K562 (cell line): ENCODE data around the gene HOXC10. TPM values are rescaled to one million over a fixed set of nuclear protein-coding genes. Genes with fewer than 3 reads are reported as not detected.

Experiments
- ARID3B ChIP-seq: fragments of 250-450 bp; sonication (Bioruptor Pico); IDR thresholded peaks from 2 replicates; pipeline ENCODE4 v1.4.0; 2020; ENCODE audit warnings: borderline replicate concordance
- BMI1 ChIP-seq: fragments of 150-350 bp; IDR thresholded peaks from 2 replicates; pipeline ENCODE4 v1.6.1; 2014; ENCODE audit warnings: low read length
- CHD1 ChIP-seq: fragments of 200-600 bp; sonication (generic); IDR thresholded peaks from one replicate; pipeline ENCODE4 v1.6.1; 2012; ENCODE audit warnings: mild to moderate bottlenecking, moderate library complexity, low read length, inconsistent platforms
- CHD4 ChIP-seq: fragments of 200-600 bp; sonication (generic); IDR thresholded peaks from 3 replicates; pipeline ENCODE4 v1.6.1; 2012; ENCODE audit warnings: low read depth, mild to moderate bottlenecking, mixed read lengths, low read length, inconsistent platforms; ENCODE audit not compliant: insufficient read depth, insufficient replicate concordance, poor library complexity, severe bottlenecking
- E2F5 ChIP-seq: sonication (generic); formaldehyde crosslinking; IDR thresholded peaks from 2 replicates; pipeline ENCODE4 v1.8.0; 2022; ENCODE audit warnings: mild to moderate bottlenecking, missing genetic modification reagents
- EP300 ChIP-seq: IDR thresholded peaks from 2 replicates; pipeline ENCODE4 v1.6.1; 2012; ENCODE audit warnings: low read length, improper control_type of control experiment
- ETV1 ChIP-seq: fragments of 450-650 bp; conservative IDR thresholded peaks from 2 replicates; pipeline ENCODE4 v1.6.1; 2016; ENCODE audit warnings: missing genetic modification characterization, control low read depth, low read depth, missing compliant biosample characterization
- EZH2 ChIP-seq: IDR thresholded peaks from 2 replicates; pipeline ENCODE4 v1.6.1; 2012; ENCODE audit warnings: low read depth, mild to moderate bottlenecking, inconsistent platforms, low read length, borderline replicate concordance
- FOXP1 ChIP-seq: sonication (generic); formaldehyde crosslinking; IDR thresholded peaks from 2 replicates; pipeline ENCODE4 v1.8.0; 2022; ENCODE audit warnings: mild to moderate bottlenecking, missing genetic modification reagents
- HDAC1 ChIP-seq, 2 experiments: fragments of 450-650 bp; IDR thresholded peaks; 2 replicates each; pipeline ENCODE4 v1.6.1; 2016 to 2017; ENCODE audit warnings: inconsistent platforms in 1 of 2, mild to moderate bottlenecking in 1 of 2, moderate library complexity in 1 of 2
- NKRF ChIP-seq: fragments of 450-650 bp; IDR thresholded peaks from 2 replicates; pipeline ENCODE4 v1.6.1; 2016; ENCODE audit warnings: borderline replicate concordance
- PHF8 ChIP-seq: fragments of 200-600 bp; sonication (generic); IDR thresholded peaks from 2 replicates; pipeline ENCODE4 v1.6.1; 2012; ENCODE audit warnings: mixed run types, mild to moderate bottlenecking, inconsistent platforms, low read length, moderate library complexity, borderline replicate concordance
- RFX5 ChIP-seq: IDR thresholded peaks from 2 replicates; pipeline ENCODE4 v1.6.1; 2011; ENCODE audit warnings: low read depth, mild to moderate bottlenecking, improper control_type of control experiment, low read length
- SIRT6 ChIP-seq: IDR thresholded peaks from one replicate; pipeline ENCODE4 v1.6.1; 2012; ENCODE audit warnings: low read depth, mild to moderate bottlenecking, control low read depth, inconsistent platforms, low read length, moderate library complexity
- SREBF2 ChIP-seq: sonication (generic); formaldehyde crosslinking; IDR thresholded peaks from 2 replicates; pipeline ENCODE4 v1.4.0; 2020; ENCODE audit warnings: mild to moderate bottlenecking, missing genetic modification reagents
- SRSF9 ChIP-seq: fragments of 200-400 bp; formaldehyde crosslinking; IDR thresholded peaks from 2 replicates; pipeline ENCODE4 v1.6.1; 2017; ENCODE audit warnings: low read depth, low read length, borderline replicate concordance
- ZFPM2 ChIP-seq: fragments of 250-450 bp; sonication (Bioruptor Pico); IDR thresholded peaks from 2 replicates; pipeline ENCODE4 v1.5.1; 2022; ENCODE audit warnings: mild to moderate bottlenecking
- ZNF12 ChIP-seq: sonication (generic); formaldehyde crosslinking; IDR thresholded peaks from 2 replicates; pipeline ENCODE4 v1.4.0; 2020; ENCODE audit warnings: mild to moderate bottlenecking, missing genetic modification reagents
- ZNF165 ChIP-seq: fragments of 250-450 bp; sonication (Bioruptor Pico); IDR thresholded peaks from 2 replicates; pipeline ENCODE4 v1.4.0; 2020; ENCODE audit warnings: borderline replicate concordance
- polyA plus RNA-seq, 8 experiments: library from polyadenylated mRNA; depleted of rRNA in 4 of 8; stranded (reverse) in 5 of 8; unstranded in 3 of 8; fragments of >200 nt; fragmentation: Nextera tagmentation in 2 of 8; fragmentation: Illumina TruSeq in 1 of 8; extraction: Ambion mirVana in 2 of 8; extraction: Trizol in 1 of 8; gene quantifications; 2 replicates each; pipeline versions ENCODE4 v1.2.1 to v1.2.3, GENCODE V29; 2011 to 2014; ENCODE audit warnings: inconsistent platforms in 1 of 8, missing spikeins in 1 of 8
- total RNA-seq, 7 experiments: library from RNA; depleted of rRNA in 6 of 7; stranded (reverse); fragments of >200 nt in 6 of 7; fragmentation: Illumina TruSeq in 2 of 7; extraction: Trizol in 2 of 7; gene quantifications; 2 replicates each; pipeline versions ENCODE4 v1.2.1 to v1.2.3, GENCODE V29; 2011 to 2021; ENCODE audit warnings: low replicate concordance in 1 of 7
- TF ChIP-seq, protein P1 (sequence below): fragments of 450-650 bp; formaldehyde crosslinking; IDR thresholded peaks from 2 replicates; pipeline ENCODE4 v1.4.0; 2020; ENCODE audit warnings: mild to moderate bottlenecking, mixed read lengths

Gene HOXC10
- total and polyA plus RNA-seq, 9 of the 15 experiments (the other 6 are each of a cell fraction or from before 2014, with no cell fraction given), result 0.13 to 0.77 (median 0.35) TPM; not detected in 2

DNA sequence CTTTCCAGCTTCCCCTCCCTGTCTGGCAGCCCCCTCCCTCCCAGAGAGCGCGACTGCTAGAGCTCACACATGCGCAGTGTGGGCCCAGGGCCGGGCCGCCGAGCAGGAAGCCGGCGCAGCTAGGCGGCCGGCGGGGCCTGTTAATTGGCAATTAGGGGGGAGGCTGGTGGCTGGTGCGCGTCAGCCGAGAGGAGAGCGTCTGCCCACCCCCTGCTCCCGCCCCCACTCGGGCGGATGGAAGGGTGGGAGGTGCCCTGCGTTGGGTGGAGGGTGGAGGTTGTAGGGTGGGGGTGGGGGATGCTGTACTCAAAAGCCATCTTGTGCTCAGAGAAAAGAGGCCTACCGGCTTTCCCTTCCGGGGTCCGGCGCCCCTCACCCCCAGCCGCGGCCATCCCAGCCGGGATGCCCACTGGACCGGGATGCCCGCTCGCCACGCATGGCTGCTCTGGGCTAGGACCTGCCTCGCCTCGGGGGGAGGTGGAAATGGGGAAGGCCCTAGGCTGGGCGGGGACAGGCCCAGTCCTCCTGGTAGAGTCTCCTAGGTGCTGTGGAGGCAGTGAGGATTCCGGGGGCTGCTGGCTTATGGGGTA, 33.0 kb downstream of the HOXC10 start (continued):
- TF ChIP-seq NKRF, result 0 out of 2 replicates have a peak, but pooled peaks have one; percentile 25
- no peak for TF ChIP-seq SRSF9
- TF ChIP-seq, protein P1, sequence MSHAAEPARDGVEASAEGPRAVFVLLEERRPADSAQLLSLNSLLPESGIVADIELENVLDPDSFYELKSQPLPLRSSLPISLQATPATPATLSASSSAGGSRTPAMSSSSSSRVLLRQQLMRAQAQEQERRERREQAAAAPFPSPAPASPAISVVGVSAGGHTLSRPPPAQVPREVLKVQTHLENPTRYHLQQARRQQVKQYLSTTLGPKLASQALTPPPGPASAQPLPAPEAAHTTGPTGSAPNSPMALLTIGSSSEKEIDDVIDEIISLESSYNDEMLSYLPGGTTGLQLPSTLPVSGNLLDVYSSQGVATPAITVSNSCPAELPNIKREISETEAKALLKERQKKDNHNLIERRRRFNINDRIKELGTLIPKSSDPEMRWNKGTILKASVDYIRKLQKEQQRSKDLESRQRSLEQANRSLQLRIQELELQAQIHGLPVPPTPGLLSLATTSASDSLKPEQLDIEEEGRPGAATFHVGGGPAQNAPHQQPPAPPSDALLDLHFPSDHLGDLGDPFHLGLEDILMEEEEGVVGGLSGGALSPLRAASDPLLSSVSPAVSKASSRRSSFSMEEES (CRISPR knock-in tag), result no peak
- 0 out of 4 replicates have a peak, but pooled peaks of 1 of the 2 experiments have one; percentile 15 for TF ChIP-seq HDAC1 (IDR thresholded peaks at IDR 0.05)
- no peak for TF ChIP-seq CHD4
- no peak for TF ChIP-seq BMI1
- no peak for TF ChIP-seq ZFPM2
- TF ChIP-seq PHF8, result peak; percentile 61; the same call in 1 of the 2 replicates
- TF ChIP-seq RFX5, result no peak
- no peak for TF ChIP-seq ZNF165 (CRISPR knock-in tag)
- no peak for TF ChIP-seq SIRT6
- TF ChIP-seq CHD1, result no peak
- TF ChIP-seq SREBF2 (CRISPR knock-in tag), result no peak
- no peak; the same call in 1 of the 2 replicates for TF ChIP-seq FOXP1 (CRISPR knock-in tag)
- no peak for TF ChIP-seq ZNF12 (CRISPR knock-in tag)
- no peak for TF ChIP-seq EP300
- TF ChIP-seq E2F5 (CRISPR knock-in tag), result no peak
- peak; percentile 61; the same call in 1 of the 2 replicates for TF ChIP-seq ETV1 (tag)
- TF ChIP-seq EZH2, result no peak
- no peak for TF ChIP-seq ARID3B
